Erythroblast (primary cell): ENCODE results near the gene REEP3.
"Not testable (repeated sequence)": the region's sequence is repeated elsewhere in the genome, so short reads cannot be mapped to it uniquely, and the experiment has no call there.

ENCODE experiments used
- DNase-seq, 2 experiments: peaks; one replicate each; lab custom pipeline; 2025; lab: John Stamatoyannopoulos, UW
- GATA1 ChIP-seq: IDR thresholded peaks from 2 replicates; pipeline ENCODE4 v1.6.1; 2011; ENCODE audit warnings: low read depth, mild to moderate bottlenecking, control low read depth, low read length, moderate library complexity
- POLR2A ChIP-seq: IDR thresholded peaks from 2 replicates; pipeline ENCODE4 v1.6.1; 2011; ENCODE audit warnings: mild to moderate bottlenecking, low read length

Gene REEP3

GRCh38 chr10:63496561-63496960, 24.6 kb upstream of the REEP3 start:
- no peak for TF ChIP-seq GATA1
- no peak for TF ChIP-seq POLR2A
- no peak for DNase-seq

GRCh38 chr10:63497321-63497720, 23.9 kb upstream of the REEP3 start:
- TF ChIP-seq POLR2A (no peak), GATA1 (no peak)
- no peak for DNase-seq

GRCh38 chr10:63498665-63499064, 22.5 kb upstream of the REEP3 start:
- TF ChIP-seq GATA1 = no peak
- no peak for TF ChIP-seq POLR2A
- no peak for DNase-seq

- not testable (repeated sequence) for DNase-seq
These were observed 20.6 kb upstream of the REEP3 start for GRCh38 chr10:63500551-63500950.

- TF ChIP-seq POLR2A (no peak), GATA1 (no peak)
- DNase-seq = no peak
These were observed 19.2 kb upstream of the REEP3 start for GRCh38 chr10:63501954-63502353.

GRCh38 chr10:63502832-63503231, 18.4 kb upstream of the REEP3 start:
- TF ChIP-seq POLR2A = no peak
- TF ChIP-seq GATA1 = no peak
- DNase-seq = no peak

- no peak for DNase-seq
- no peak for TF ChIP-seq GATA1
- no peak for TF ChIP-seq POLR2A
These were observed 17.8 kb upstream of the REEP3 start for GRCh38 chr10:63503395-63503794.

- TF ChIP-seq GATA1 (no peak), POLR2A (no peak)
- DNase-seq = no peak
These were observed 16.9 kb upstream of the REEP3 start for GRCh38 chr10:63504145-63504881.

- TF ChIP-seq GATA1 (no peak), POLR2A (no peak)
- no peak for DNase-seq
These were observed 15.6 kb upstream of the REEP3 start for GRCh38 chr10:63505562-63505961.

GRCh38 chr10:63506554-63506953, 14.6 kb upstream of the REEP3 start:
- TF ChIP-seq POLR2A (no peak), GATA1 (no peak)
- DNase-seq = no peak

- TF ChIP-seq POLR2A (no peak), GATA1 (no peak)
- DNase-seq = no peak
These were observed 6.0 kb upstream of the REEP3 start for GRCh38 chr10:63515002-63515763.

GRCh38 chr10:63516207-63516606, 5.0 kb upstream of the REEP3 start:
- no peak for DNase-seq
- no peak for TF ChIP-seq GATA1
- no peak for TF ChIP-seq POLR2A

GRCh38 chr10:63518690-63519288, 2.4 kb upstream of the REEP3 start:
- no peak for DNase-seq
- TF ChIP-seq POLR2A (no peak), GATA1 (no peak)
